AG09309 (cell line): ENCODE measurements around the gene LRRC7.
"Not testable (repeated sequence)": the region's sequence is repeated elsewhere in the genome, so short reads cannot be mapped to it uniquely, and the experiment has no call there.

ENCODE experiments used
- DNase-seq: peaks from one replicate; pipeline ENCODE4 v3.0.0-alpha.2; 2010; ENCODE audit warnings: low read depth
- H3K4me3 ChIP-seq: 2 replicates; pipeline ENCODE4 v1.5.1; 2011; ENCODE audit warnings: mild to moderate bottlenecking, low read depth, low read length, moderate library complexity; ENCODE audit not compliant: control insufficient read depth
- CTCF ChIP-seq: IDR thresholded peaks from 2 replicates; pipeline ENCODE4 v1.5.1; 2011; ENCODE audit warnings: mild to moderate bottlenecking, low read depth, low read length, inconsistent platforms; ENCODE audit not compliant: insufficient read depth, control insufficient read depth; ENCODE audit errors: missing control alignments

Gene LRRC7

GRCh38 chr1:69940231-69940630 lies 372.5 kb downstream of the LRRC7 start:
- H3K4me3 ChIP-seq: no peak overlapping the region
- DNase-seq: no peak
- no peak for TF ChIP-seq CTCF

GRCh38 chr1:69940816-69941215 lies 373.1 kb downstream of the LRRC7 start:
- no peak for TF ChIP-seq CTCF
- no peak overlapping the region for H3K4me3 ChIP-seq
- DNase-seq: no peak

- DNase-seq: no peak
- H3K4me3 ChIP-seq: no peak overlapping the region
- no peak for TF ChIP-seq CTCF
These were observed 375.3 kb downstream of the LRRC7 start for GRCh38 chr1:69943030-69943429.

GRCh38 chr1:69946935-69947334 lies 379.2 kb downstream of the LRRC7 start:
- TF ChIP-seq CTCF: no peak
- H3K4me3 ChIP-seq: no peak overlapping the region
- DNase-seq: no peak

- no peak overlapping the region for H3K4me3 ChIP-seq
- no peak for DNase-seq
- TF ChIP-seq CTCF: no peak
These were observed 380.1 kb downstream of the LRRC7 start for GRCh38 chr1:69947837-69948236.

GRCh38 chr1:69952676-69953075 lies 385.0 kb downstream of the LRRC7 start:
- DNase-seq: no peak
- no peak overlapping the region for H3K4me3 ChIP-seq
- no peak for TF ChIP-seq CTCF

GRCh38 chr1:69962452-69962851 lies 394.7 kb downstream of the LRRC7 start:
- not testable (repeated sequence) for H3K4me3 ChIP-seq, DNase-seq

GRCh38 chr1:69967245-69967766 lies 399.6 kb downstream of the LRRC7 start:
- no peak overlapping the region for H3K4me3 ChIP-seq
- no peak for DNase-seq
- TF ChIP-seq CTCF: no peak
